ENCODE data around the gene CIDEB.

GRCh38 chr14:24342889-24343288 is 35.1 kb upstream of the CIDEB start:
- TF ChIP-seq HOMEZ (CRISPR knock-in tag; IDR thresholded peaks at IDR 0.05; ENCODE audit: low read depth) = no peak
- no peak for TF ChIP-seq HDAC2 (CRISPR knock-in tag; IDR thresholded peaks at IDR 0.05)
- no peak for TF ChIP-seq RFX5 (IDR thresholded peaks at IDR 0.05; ENCODE audit: low read depth, low read length)
- TF ChIP-seq ZSCAN31 (CRISPR knock-in tag; IDR thresholded peaks at IDR 0.05; ENCODE audit: low read depth) = no peak
- TF ChIP-seq MAX (IDR thresholded peaks at IDR 0.05) = no peak
- TF ChIP-seq E2F5 (CRISPR knock-in tag; conservative IDR thresholded peaks at IDR 0.05) = no peak
- no peak for TF ChIP-seq CTCF (CRISPR knock-in tag; IDR thresholded peaks at IDR 0.05)
- no peak for TF ChIP-seq TAF1 (CRISPR knock-in tag; IDR thresholded peaks at IDR 0.05)
- no peak for TF ChIP-seq CHD2 (IDR thresholded peaks at IDR 0.05; ENCODE audit: low read depth, low read length)
- no peak for TF ChIP-seq RNF219 (CRISPR knock-in tag; IDR thresholded peaks at IDR 0.05)
- TF ChIP-seq BCL6 (CRISPR knock-in tag; IDR thresholded peaks at IDR 0.05) = no peak
- no peak for TF ChIP-seq ZNF225 (CRISPR knock-in tag; IDR thresholded peaks at IDR 0.05)
- no peak for TF ChIP-seq RAD21 (CRISPR knock-in tag; IDR thresholded peaks at IDR 0.05)
- no peak for TF ChIP-seq ZNF768 (CRISPR knock-in tag; IDR thresholded peaks at IDR 0.05)

Measured in HepG2 (cell line).